A549 (cell line): Measurements from ENCODE around the gene ABHD12B. TPM values are rescaled to one million over a fixed set of nuclear protein-coding genes. Genes with fewer than 3 reads are reported as not detected.

Source experiments
- ATAC-seq, 2 experiments: fragments of 200-7000 bp in 1 of 2; fragments of >200 bp in 1 of 2; cut with Nextera tagmentation in 1 of 2; cut with Tn5 transposase in 1 of 2; 3 replicates each; pipeline versions ENCODE4 v1.8.0 to v1.9.1; 2018 to 2020; ENCODE audit warnings: mild to moderate bottlenecking in 1 of 2, moderate library complexity in 1 of 2
- CTCF ChIA-PET: fragments of 300-600 bp; sonication (Branson Sonifier 250); formaldehyde crosslinking; extraction: SDS; loops from one replicate; lab custom pipeline; 2021; ENCODE audit warnings: antibody characterized with exemption, inconsistent platforms; lab: Yijun Ruan, JAX
- POLR2A ChIA-PET: fragments of 350-600 bp; formaldehyde crosslinking; extraction: SDS; loops from one replicate; lab custom pipeline; 2021; ENCODE audit warnings: antibody characterized with exemption, inconsistent platforms; lab: Yijun Ruan, JAX
- DNase-seq, 2 experiments: peaks; one replicate each; pipeline versions ENCODE4 v3.0.0 to v3.0.0-alpha.2; 2011 to 2016; ENCODE audit warnings: low read depth in 1 of 2, low spot score in 1 of 2
- FAIRE-seq: peaks from 2 replicates; lab custom pipeline; 2011; peaks lifted over from hg19 to GRCh38; lab: Jason Lieb, UNC
- H3K27ac ChIP-seq, 2 experiments: fragments of >200 bp; sonication (Bioruptor Twin); formaldehyde crosslinking; 3 replicates each; pipeline ENCODE4 v1.5.1; 2016 to 2017
- H3K4me1 ChIP-seq: fragments of >200 bp; sonication (Bioruptor Twin); formaldehyde crosslinking; 3 replicates; pipeline ENCODE4 v1.6.1; 2016
- H3K4me2 ChIP-seq: fragments of >200 bp; sonication (Bioruptor Twin); formaldehyde crosslinking; 3 replicates; pipeline ENCODE4 v1.6.1; 2016
- H3K4me3 ChIP-seq: fragments of >200 bp; sonication (Bioruptor Twin); formaldehyde crosslinking; 3 replicates; pipeline ENCODE4 v1.5.1; 2016
- H3K9me3 ChIP-seq: fragments of >200 bp; sonication (Bioruptor Twin); formaldehyde crosslinking; 3 replicates; pipeline ENCODE4 v1.6.1; 2016
- ATOH8 ChIP-seq: fragments of 250-450 bp; sonication (Bioruptor Pico); IDR thresholded peaks from 2 replicates; pipeline ENCODE4 v1.5.0; 2020; ENCODE audit warnings: low read depth, mild to moderate bottlenecking, moderate library complexity
- CHD2 ChIP-seq: fragments of 150-350 bp; IDR thresholded peaks from 2 replicates; pipeline ENCODE4 v1.6.1; 2014; ENCODE audit warnings: low read length; ENCODE audit not compliant: partially characterized antibody
- CTCF ChIP-seq: fragments of >200 bp; sonication (Bioruptor Twin); formaldehyde crosslinking; IDR thresholded peaks from 3 replicates; pipeline ENCODE4 v1.5.1; 2016
- EHF ChIP-seq: fragments of 250-450 bp; sonication (Bioruptor Pico); IDR thresholded peaks from 2 replicates; pipeline ENCODE4 v1.5.0; 2020; ENCODE audit warnings: mild to moderate bottlenecking
- FOSB ChIP-seq: fragments of 250-450 bp; sonication (Bioruptor Pico); IDR thresholded peaks from 2 replicates; pipeline ENCODE4 v1.5.0; 2020; ENCODE audit warnings: mild to moderate bottlenecking, moderate library complexity
- GATA3 ChIP-seq: IDR thresholded peaks from 2 replicates; pipeline ENCODE4 v1.6.1; 2012; ENCODE audit warnings: borderline replicate concordance
- HDAC2 ChIP-seq: fragments of 200-600 bp; sonication (generic); IDR thresholded peaks from 2 replicates; pipeline ENCODE4 v1.6.1; 2016
- HES2 ChIP-seq: fragments of >200 bp; sonication (Bioruptor Twin); formaldehyde crosslinking; IDR thresholded peaks from 2 replicates; pipeline ENCODE4 v1.6.1; 2016
- HOXB5 ChIP-seq: fragments of 250-450 bp; sonication (Bioruptor Pico); IDR thresholded peaks from 2 replicates; pipeline ENCODE4 v1.5.0; 2020; ENCODE audit warnings: mild to moderate bottlenecking, moderate library complexity
- JUN ChIP-seq, 2 experiments: fragments of >200 bp; sonication (Bioruptor Twin); formaldehyde crosslinking; IDR thresholded peaks; 2 replicates in 1 of 2; 3 replicates in 1 of 2; pipeline ENCODE4 v1.6.1; 2016 to 2017
- MAZ ChIP-seq: fragments of 150-350 bp; IDR thresholded peaks from 2 replicates; pipeline ENCODE4 v1.6.1; 2014; ENCODE audit warnings: antibody characterized with exemption, low read depth, low read length, borderline replicate concordance
- PHF8 ChIP-seq: fragments of 200-600 bp; sonication (generic); IDR thresholded peaks from 2 replicates; pipeline ENCODE4 v1.6.1; 2016; ENCODE audit warnings: low read depth, mild to moderate bottlenecking, antibody characterized with exemption, moderate library complexity, borderline replicate concordance
- POLR2A ChIP-seq: IDR thresholded peaks from 2 replicates; pipeline ENCODE4 v1.6.1; 2012; ENCODE audit warnings: mild to moderate bottlenecking, low read length
- RCOR1 ChIP-seq: fragments of 150-350 bp; IDR thresholded peaks from 2 replicates; pipeline ENCODE4 v1.6.1; 2014; ENCODE audit warnings: antibody characterized with exemption, low read length, low read depth
- RNF2 ChIP-seq: fragments of 200-600 bp; sonication (generic); IDR thresholded peaks from 2 replicates; pipeline ENCODE4 v1.6.1; 2016; ENCODE audit warnings: low read depth, mild to moderate bottlenecking, antibody characterized with exemption, moderate library complexity, borderline replicate concordance
- TFCP2L1 ChIP-seq: fragments of 250-450 bp; sonication (Bioruptor Pico); IDR thresholded peaks from 2 replicates; pipeline ENCODE4 v1.5.0; 2021; ENCODE audit warnings: mild to moderate bottlenecking
- ZC3H11A ChIP-seq: fragments of 450-650 bp; IDR thresholded peaks from 2 replicates; pipeline ENCODE4 v1.6.1; 2014; ENCODE audit warnings: antibody characterized with exemption, mild to moderate bottlenecking
- ZSCAN20 ChIP-seq: fragments of 250-450 bp; sonication (Bioruptor Pico); IDR thresholded peaks from 2 replicates; pipeline ENCODE4 v1.8.0; 2022; ENCODE audit warnings: mild to moderate bottlenecking, moderate library complexity
- WGBS: methylation state at CpG from one replicate; pipeline ENCODE4 v1.1.6; 2017; ENCODE audit errors: missing lambda C conversion rate; 5-methylcytosine and 5-hydroxymethylcytosine counted together
- polyA plus RNA-seq, 4 experiments: library from polyadenylated mRNA; depleted of rRNA in 3 of 4; stranded (reverse); fragments of >200 nt; fragmentation: RNase III in 1 of 4; extraction: RNeasy Plus Mini Kit Qiagen cat#74134 plus additional on column Dnase treatment in 1 of 4; gene quantifications; 2 replicates in 3 of 4; 3 replicates in 1 of 4; pipeline ENCODE4 v1.2.3, GENCODE V29; 2011 to 2017
- TF ChIP-seq, protein P1 (sequence below): IDR thresholded peaks from 2 replicates; pipeline ENCODE4 v1.6.1; 2012
- TF ChIP-seq, protein P2 (sequence below): fragments of 150-350 bp; IDR thresholded peaks from 2 replicates; pipeline ENCODE4 v1.6.1; 2014; ENCODE audit warnings: low read depth, mild to moderate bottlenecking, low read length
- TF ChIP-seq, protein P3 (sequence below): fragments of 250-450 bp; sonication (Bioruptor Pico); IDR thresholded peaks from 2 replicates; pipeline ENCODE4 v1.5.0; 2021; ENCODE audit warnings: mild to moderate bottlenecking, moderate library complexity, borderline replicate concordance

The ABHD12B gene
- polyA plus RNA-seq, 2 of the 4 experiments (the other 2 are of a cell fraction), result not detected

GRCh38 chr14:50947446-50947845, 75.6 kb downstream of the ABHD12B start:
- no peak for DNase-seq
- WGBS, result 84% methylated on average over 4 of the region's 4 CpGs
- Histone ChIP-seq H3K4me2 (no peak overlapping the region), H3K4me3 (no peak overlapping the region), H3K9me3 (no peaks in the 10 kb centered on the region), H3K27ac (no peak overlapping the region), H3K4me1 (peaks cover 9% of the 10 kb centered on the region; the same call in 2 of the 3 replicates)
- CTCF ChIA-PET, result interaction anchor here (5.0 kb wide), 1 partner anchor 7 kb away, joined by 29 read pairs; no protein-coding TSS in a partner anchor
- TF ChIP-seq, protein P1, sequence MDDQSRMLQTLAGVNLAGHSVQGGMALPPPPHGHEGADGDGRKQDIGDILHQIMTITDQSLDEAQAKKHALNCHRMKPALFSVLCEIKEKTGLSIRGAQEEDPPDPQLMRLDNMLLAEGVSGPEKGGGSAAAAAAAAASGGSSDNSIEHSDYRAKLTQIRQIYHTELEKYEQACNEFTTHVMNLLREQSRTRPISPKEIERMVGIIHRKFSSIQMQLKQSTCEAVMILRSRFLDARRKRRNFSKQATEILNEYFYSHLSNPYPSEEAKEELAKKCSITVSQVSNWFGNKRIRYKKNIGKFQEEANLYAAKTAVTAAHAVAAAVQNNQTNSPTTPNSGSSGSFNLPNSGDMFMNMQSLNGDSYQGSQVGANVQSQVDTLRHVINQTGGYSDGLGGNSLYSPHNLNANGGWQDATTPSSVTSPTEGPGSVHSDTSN, result no peak
- TF ChIP-seq TFCP2L1 (no peak), RCOR1 (no peak), EHF (CRISPR knock-in tag) (no peak), MAZ (no peak), CTCF (no peak), RNF2 (no peak)
- TF ChIP-seq, protein P2, sequence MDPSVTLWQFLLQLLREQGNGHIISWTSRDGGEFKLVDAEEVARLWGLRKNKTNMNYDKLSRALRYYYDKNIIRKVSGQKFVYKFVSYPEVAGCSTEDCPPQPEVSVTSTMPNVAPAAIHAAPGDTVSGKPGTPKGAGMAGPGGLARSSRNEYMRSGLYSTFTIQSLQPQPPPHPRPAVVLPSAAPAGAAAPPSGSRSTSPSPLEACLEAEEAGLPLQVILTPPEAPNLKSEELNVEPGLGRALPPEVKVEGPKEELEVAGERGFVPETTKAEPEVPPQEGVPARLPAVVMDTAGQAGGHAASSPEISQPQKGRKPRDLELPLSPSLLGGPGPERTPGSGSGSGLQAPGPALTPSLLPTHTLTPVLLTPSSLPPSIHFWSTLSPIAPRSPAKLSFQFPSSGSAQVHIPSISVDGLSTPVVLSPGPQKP, result no peak
- ATAC-seq, result no peak
- no peak for FAIRE-seq
- POLR2A ChIA-PET, result no interaction called here

DNA sequence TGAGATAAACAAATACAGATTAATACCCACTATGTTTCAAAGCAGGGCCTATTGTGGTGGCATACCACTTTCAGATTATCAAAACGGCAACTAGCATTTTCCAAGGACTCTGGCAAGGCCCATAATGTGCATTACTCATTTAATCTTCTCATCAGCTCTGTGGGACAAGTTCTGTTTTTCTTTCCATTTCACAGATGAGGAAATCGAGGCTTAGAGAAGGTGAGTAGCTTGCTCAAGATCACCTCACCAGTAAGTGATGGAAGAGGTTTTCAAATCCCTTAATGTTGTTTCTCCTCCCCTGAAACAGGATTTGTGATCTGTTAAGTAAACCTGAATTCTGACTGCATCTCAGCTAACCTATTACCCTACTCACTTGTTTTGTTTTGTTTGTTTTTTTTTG, 76.4 kb downstream of the ABHD12B start:
- no peak for FAIRE-seq
- no peaks in the 10 kb centered on the region for H3K9me3 ChIP-seq
- TF ChIP-seq ZC3H11A (no peak), ATOH8 (no peak), RNF2 (no peak), EHF (CRISPR knock-in tag) (no peak), PHF8 (no peak), CHD2 (no peak), FOSB (CRISPR knock-in tag) (no peak), JUN (IDR thresholded peaks at IDR 0.05) (no peak), POLR2A (no peak), GATA3 (no peak), HES2 (no peak), HOXB5 (no peak), ZSCAN20 (no peak), HDAC2 (no peak)
- TF ChIP-seq, protein P3, sequence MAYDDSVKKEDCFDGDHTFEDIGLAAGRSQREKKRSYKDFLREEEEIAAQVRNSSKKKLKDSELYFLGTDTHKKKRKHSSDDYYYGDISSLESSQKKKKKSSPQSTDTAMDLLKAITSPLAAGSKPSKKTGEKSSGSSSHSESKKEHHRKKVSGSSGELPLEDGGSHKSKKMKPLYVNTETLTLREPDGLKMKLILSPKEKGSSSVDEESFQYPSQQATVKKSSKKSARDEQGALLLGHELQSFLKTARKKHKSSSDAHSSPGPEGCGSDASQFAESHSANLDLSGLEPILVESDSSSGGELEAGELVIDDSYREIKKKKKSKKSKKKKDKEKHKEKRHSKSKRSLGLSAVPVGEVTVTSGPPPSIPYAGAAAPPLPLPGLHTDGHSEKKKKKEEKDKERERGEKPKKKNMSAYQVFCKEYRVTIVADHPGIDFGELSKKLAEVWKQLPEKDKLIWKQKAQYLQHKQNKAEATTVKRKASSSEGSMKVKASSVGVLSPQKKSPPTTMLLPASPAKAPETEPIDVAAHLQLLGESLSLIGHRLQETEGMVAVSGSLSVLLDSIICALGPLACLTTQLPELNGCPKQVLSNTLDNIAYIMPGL (CRISPR knock-in tag), result no peak
- H3K27ac ChIP-seq, result no peak overlapping the region
- H3K4me3 ChIP-seq, result no peak overlapping the region
- no peak for DNase-seq
- H3K4me2 ChIP-seq, result no peak overlapping the region
- ChIA-PET POLR2A (interaction anchor here (1.4 kb wide), 1 partner anchor 147 kb away, joined by 3 read pairs; the partner anchor contains the start of gene TRIM9), CTCF (interaction anchor here (1.1 kb wide), 1 partner anchor 273 kb away, joined by 3 read pairs; no protein-coding TSS in a partner anchor)
- ATAC-seq, result no peak
- peaks cover 4% of the 10 kb centered on the region; the same call in 2 of the 3 replicates for H3K4me1 ChIP-seq
- WGBS, result 63% methylated on average over 2 of the region's 2 CpGs
